NCI-H2029 treated with DMSO at 0.1 percent for 48 hours (cell line): ENCODE results near the gene BDH1.
"Not testable (repeated sequence)": the region's sequence is repeated elsewhere in the genome, so short reads cannot be mapped to it uniquely, and the experiment has no call there.

Source experiments
- DNase-seq: peaks from one replicate; lab custom pipeline; 2025; lab: John Stamatoyannopoulos, UW

The BDH1 gene

GRCh38 chr3:197577366-197578074, 21.8 kb upstream of the BDH1 start:
- DNase-seq: no peak

GRCh38 chr3:197576838-197577237, 21.1 kb upstream of the BDH1 start:
- DNase-seq: no peak

GRCh38 chr3:197575362-197575761, 19.6 kb upstream of the BDH1 start:
- DNase-seq: no peak

DNA sequence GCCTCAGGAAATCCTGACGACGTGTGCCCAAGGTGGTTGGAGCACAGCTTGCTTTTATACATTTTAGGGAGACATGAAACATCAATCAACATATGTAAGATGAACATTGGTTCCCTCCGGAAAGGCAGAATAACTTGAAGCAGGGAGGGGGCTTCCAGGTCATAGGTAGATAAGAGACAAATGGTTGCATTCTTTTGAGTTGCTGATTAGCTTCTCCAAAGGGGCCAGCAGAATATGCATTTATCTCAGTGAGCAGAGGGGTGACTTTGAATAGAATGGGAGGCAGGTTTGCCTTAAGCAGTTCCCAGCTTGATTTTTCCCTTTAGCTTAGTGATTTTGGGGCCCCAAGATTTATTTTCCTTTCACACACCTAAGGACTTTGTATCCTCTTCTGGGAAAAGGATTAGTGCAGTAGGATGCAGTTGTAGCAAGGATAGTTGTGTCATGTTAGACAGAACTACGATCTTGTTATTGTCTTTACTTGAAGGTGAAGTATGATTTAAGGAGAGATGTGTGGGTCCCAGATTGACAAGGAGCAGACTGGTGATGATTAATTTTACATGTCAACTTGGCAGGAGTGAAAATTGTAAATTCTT, 18.7 kb upstream of the BDH1 start:
- not testable (repeated sequence) for DNase-seq

- DNase-seq: no peak
Observed at GRCh38 chr3:197573048-197573767, 17.4 kb upstream of the BDH1 start.

- not testable (repeated sequence) for DNase-seq
Observed at GRCh38 chr3:197571880-197572172, 16.1 kb upstream of the BDH1 start.

DNA sequence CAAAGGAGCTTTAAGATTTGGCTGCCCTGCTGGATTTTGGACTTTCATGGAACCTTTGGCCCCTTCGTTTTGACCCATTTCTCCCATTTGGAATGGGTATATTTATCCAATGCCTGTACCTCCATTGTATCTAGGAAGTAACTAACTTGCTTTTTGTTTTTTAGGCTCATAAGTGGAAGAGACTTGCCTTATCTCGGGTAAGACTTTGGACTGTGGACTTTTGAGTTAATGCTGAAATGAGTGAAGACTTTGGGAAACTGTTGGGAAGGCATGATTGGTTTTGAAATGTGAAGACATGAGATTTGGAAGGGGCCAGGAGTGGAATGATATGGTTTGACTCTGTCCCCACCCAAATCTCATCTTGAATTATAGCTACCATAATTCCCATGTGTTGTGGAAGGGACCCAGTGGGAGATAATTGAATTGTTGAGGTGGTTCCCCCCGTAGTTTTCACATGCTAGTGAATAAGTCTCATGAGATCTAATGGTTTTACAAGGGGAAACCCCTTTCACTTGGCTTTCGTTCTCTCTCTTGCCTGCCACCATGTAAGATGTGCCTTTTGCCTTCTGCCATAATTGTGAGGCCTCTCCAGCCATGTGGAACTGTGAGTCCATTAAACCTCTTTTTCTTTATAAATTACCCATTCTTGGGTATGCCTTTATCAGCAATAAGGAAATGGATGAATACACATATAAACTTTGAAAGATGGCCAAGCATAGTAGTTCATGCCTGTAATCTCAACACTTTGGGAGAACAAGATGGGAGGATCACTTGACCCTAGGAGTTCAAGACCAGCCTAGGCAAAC, 15.5 kb upstream of the BDH1 start:
- not testable (repeated sequence) for DNase-seq

DNA sequence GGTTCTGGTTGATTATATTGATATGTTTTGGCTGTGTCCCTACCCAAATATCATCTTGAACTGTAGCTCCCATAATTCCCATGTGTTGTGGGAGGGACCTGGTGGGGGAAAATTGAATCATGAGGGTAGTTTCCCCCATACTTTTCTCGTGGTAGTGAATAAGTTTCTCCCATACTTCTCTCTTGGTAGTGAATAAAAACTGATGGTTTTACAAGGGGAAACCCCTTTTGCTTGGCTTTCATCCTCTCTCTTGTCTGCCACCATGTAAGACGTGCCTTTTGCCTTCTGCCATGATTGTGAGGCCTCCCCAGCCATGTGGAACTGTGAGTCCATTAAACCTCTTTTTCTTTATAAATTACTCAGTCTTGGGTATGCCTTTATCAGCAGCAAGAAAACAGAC, 13.7 kb upstream of the BDH1 start:
- DNase-seq: not testable (repeated sequence)

DNA sequence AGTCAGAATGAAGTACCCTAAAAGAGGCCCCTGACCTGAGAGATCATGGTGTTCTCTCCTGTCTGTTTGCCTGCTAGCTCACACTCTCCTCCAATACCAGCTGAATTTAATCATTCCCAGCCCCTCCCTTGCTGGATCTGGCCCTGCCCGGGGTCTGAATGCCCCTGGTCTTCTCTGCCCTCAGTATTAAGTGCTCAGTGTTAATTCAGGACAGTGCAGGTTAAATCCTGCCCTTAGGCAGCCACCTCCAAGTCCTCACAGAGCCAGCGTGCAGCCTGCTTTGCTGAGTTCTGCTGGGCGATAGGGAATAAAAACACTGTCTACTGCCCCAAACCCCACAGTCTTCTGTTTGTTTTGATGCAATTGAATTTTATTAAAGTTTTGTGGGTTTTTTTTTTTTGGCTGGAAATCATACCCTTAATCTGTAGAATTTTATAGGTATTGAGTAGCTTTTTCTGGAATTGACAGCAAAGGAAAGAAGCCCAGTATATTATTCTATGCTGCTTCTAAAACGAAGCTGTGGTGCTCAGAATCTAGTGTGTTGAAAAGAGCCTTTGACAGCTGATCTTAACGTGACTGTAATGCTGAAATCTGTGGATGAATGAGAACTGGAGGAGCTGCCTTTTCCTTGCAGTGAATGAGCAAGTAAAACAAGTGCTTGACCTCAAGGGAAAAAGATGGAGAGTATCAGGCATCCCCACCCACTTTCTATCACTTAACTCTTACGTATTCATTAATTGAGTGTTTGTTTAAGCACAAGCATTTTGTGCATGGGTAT, 12.3 kb upstream of the BDH1 start:
- no peak for DNase-seq

GRCh38 chr3:197566155-197566554, 10.4 kb upstream of the BDH1 start:
- DNase-seq: not testable (repeated sequence)

DNA sequence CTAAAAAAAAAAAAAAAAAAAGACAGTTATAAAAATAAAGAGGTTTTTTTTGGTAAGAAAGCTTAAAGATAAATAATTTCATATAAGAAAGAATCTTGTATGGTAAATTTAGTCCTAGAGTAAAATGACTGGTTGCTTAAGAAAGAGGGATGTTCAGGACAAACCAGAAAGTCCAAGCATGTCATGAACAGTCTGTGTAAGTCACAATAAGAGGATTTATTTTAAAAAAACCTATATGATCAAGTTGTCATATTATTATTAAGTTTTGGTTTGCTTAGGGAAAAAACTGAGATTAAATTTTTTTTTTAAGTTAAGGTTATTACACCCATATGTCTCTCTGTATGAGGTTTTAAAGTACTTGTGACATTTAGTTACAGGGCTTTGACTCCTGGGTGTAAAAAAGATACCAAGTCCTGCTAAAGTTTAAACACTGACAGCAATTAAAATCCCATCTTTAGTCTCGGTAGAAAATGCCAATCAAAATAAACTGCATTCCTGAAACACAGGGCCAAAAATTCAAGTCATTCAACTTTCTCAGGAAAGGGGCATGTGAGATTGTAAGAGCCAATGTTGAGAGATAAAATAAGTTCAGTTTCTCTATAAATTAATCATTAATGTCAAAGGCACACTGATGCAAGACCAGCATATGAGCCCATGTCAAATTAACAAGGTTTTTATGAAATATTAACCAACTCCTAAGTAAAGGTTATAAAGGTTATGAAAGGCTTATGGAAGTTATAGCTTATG, 8.5 kb upstream of the BDH1 start:
- DNase-seq: no peak

DNA sequence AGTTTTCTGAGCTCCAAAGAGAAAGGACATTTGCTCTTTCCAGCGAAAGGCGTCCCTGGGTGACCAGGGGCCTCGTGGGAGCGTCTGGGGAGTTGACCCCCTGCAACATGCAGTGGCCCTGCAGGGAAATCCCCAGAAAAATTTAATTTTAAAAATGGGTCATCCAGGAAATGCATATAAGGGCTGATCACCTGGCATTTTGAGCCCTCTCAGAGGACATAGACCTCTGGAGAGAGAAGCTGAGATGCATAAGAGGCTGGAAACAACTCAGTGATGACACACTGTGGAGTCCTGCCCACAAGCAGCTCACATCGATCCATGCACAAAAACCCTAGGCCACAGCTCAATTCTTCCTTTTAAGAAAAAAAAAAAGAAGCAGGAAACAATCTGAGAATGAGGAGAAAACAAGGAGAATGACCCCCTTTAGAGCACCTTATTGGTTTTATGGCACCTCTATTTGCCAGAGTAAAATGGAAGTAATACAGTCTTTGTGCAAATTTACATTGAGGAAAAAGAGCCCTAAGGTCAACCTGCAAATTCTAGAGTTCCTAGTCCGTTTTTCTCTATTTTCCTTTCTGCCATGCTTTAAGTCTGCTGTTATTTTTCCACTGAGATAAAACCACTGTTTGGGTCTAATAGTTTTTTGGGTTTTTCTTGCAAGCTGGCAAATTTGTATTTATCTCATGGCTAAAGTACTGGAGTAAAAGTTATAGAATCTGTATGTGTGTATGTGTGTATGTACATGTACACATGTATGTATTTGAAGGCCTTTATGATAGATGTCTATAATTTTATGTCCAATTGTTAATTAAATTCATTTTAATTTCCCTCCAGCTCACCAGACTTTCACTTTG, 6.9 kb upstream of the BDH1 start:
- DNase-seq: no peak

GRCh38 chr3:197561926-197562325, 6.2 kb upstream of the BDH1 start:
- DNase-seq: no peak

DNA sequence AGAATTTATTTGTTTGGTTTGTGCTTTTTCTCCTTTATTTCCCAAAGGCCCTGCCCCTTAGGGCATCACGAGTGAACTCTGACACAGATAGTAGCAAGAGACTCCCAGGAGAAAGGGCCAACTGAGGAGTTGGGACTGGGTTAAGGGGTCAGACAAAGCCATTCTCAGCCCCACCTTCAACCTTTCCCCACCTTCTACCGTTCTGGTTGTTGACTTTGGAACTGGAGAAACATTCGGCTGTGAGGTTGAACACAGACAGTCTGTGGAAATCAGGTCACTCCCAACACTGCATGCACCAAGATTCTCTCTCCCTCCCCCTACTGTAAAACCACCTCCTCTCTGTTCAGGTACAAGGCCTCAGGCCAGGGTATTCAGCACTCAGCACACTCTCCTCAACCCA, 3.9 kb upstream of the BDH1 start:
- no peak for DNase-seq

- peak; percentile 78 for DNase-seq
Observed at GRCh38 chr3:197554562-197555280, 1.0 kb downstream of the BDH1 start.

DNA sequence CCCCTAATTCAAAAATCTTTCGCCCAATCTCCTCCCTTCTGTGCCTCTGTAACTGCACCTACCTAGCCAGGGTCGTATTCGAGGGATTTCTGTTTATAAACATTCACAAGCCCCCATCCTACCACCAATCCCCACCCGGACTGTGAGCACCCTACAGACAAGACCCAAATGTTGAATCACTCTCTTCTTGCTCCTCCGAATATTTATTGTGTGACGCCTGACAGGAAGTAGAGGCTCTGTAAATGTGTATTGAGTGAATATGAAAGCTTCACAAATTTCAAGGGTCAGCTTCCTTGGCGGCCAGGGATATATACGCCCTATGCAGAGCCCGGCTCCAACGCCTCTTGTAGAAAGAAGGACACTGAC, 1.6 kb downstream of the BDH1 start:
- DNase-seq: no peak

DNA sequence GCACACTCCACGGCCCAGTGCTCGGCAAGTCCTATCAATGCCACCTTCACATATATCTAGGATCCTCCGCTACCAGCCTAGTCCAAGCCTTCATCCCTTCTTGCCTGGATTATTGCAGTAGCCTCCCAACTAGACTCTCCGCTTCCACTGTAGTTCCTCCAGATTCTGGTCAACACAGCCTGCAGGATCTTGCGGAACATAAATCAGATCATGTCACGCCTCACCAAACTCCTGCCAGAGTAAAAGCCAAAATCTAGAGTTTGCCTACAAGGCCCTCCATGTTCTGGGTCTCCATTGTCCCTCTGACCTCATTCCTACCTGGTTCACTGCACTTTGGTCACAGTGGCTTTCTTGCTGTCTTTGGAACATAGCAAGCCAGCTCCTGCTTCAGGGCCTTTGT, 3.6 kb downstream of the BDH1 start:
- no peak for DNase-seq

- DNase-seq: no peak
Observed at GRCh38 chr3:197550489-197550888, 5.3 kb downstream of the BDH1 start.

GRCh38 chr3:197549261-197549885, 6.4 kb downstream of the BDH1 start:
- no peak for DNase-seq
